ENCODE measurements around the gene ALX4.

Gene ALX4

GRCh38 chr11:44256673-44257291, 53.2 kb downstream of the ALX4 start:
- Histone ChIP-seq H3K9me3 (ENCODE audit: control insufficient read depth, insufficient read depth, low read depth, low read length) (no peaks in the 10 kb centered on the region), H3K27ac (ENCODE audit: extremely low read depth, low read depth, low read length) (no peak overlapping the region), H3K4me3 (ENCODE audit: low read depth, low read length) (no peak overlapping the region), H3K36me3 (ENCODE audit: control insufficient read depth in 2 of 2, insufficient read depth in 1 of 2, low read length in 2 of 2) (no peaks in the 10 kb centered on the region), H3K4me1 (ENCODE audit: control insufficient read depth, insufficient read depth, low read length) (no peaks in the 10 kb centered on the region)
- ChIA-PET POLR2A (no interaction called here), CTCF (interaction anchor here (0.7 kb wide), 1 partner anchor 13 kb away, joined by 4 read pairs; no protein-coding TSS in a partner anchor)
- TF ChIP-seq REST (tag by site-specific recombination; IDR thresholded peaks at IDR 0.05) (no peak), ZNF37A (tag by site-specific recombination; IDR thresholded peaks at IDR 0.05) (no peak), ELK4 (IDR thresholded peaks at IDR 0.05; ENCODE audit: borderline replicate concordance, low read depth, low read length) (no peak), OVOL3 (tag by site-specific recombination; IDR thresholded peaks at IDR 0.05) (no peak), ZBTB44 (tag by site-specific recombination; IDR thresholded peaks at IDR 0.05) (no peak), ZNF280C (tag by site-specific recombination; IDR thresholded peaks at IDR 0.05) (no peak), ZNF48 (tag by site-specific recombination; IDR thresholded peaks at IDR 0.05) (no peak), ZNF555 (tag by site-specific recombination; conservative IDR thresholded peaks at IDR 0.05) (no peak), INSM2 (tag by site-specific recombination; IDR thresholded peaks at IDR 0.05) (no peak), SP3 (tag by site-specific recombination; IDR thresholded peaks at IDR 0.05) (no peak), ZNF596 (tag by site-specific recombination; IDR thresholded peaks at IDR 0.05) (no peak), ZNF645 (tag by site-specific recombination; IDR thresholded peaks at IDR 0.05) (no peak), ZNF670 (tag by site-specific recombination; IDR thresholded peaks at IDR 0.05; ENCODE audit: low read depth) (no peak)
